Measurements from ENCODE around the gene GPR132. TPM values are rescaled to one million over a fixed set of nuclear protein-coding genes. Genes with fewer than 3 reads are reported as not detected.

GPR132 gene
- total and polyA plus RNA-seq, 9 of the 15 experiments (the other 6 are each of a cell fraction or from before 2014, with no cell fraction given): 0.01 to 1.1 (median 0.25) TPM; not detected in 1

DNA sequence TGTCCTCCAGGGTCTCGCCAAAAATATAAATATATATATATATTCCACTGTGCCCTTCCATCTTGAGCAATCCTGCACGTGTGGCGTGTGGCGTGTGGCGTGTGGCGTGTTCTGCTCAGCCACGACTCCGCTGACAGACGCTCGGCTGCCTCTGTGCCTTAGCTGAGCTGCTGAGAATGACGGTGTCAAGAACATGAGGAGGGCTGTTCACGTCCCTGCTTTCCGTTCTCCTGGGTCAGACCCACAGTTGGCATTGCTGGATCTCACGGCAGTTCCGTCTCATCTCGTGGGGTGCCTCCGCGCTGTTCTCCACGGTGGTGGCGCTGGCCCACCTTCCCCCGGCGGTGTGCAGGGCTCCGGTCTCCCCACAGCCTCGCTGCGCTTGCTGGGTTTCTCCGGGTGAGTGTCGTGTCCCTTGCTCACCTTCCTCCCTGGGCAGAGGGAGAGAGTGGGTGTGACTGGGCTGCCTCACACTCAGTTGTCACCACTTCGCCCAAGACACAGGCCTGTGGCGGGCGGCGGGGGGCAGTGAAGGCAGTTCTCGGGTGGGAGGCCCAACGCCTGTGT is 9.4 kb downstream of the GPR132 start (continued):
- no peak for TF ChIP-seq ZNF23 (CRISPR knock-in tag; IDR thresholded peaks at IDR 0.05)
- TF ChIP-seq NR1H2 (CRISPR knock-in tag; IDR thresholded peaks at IDR 0.05): no peak
- no peak for TF ChIP-seq HDGF (IDR thresholded peaks at IDR 0.05)
- no peak for TF ChIP-seq STAG1 (CRISPR knock-in tag; IDR thresholded peaks at IDR 0.05; ENCODE audit: borderline replicate concordance)

DNA sequence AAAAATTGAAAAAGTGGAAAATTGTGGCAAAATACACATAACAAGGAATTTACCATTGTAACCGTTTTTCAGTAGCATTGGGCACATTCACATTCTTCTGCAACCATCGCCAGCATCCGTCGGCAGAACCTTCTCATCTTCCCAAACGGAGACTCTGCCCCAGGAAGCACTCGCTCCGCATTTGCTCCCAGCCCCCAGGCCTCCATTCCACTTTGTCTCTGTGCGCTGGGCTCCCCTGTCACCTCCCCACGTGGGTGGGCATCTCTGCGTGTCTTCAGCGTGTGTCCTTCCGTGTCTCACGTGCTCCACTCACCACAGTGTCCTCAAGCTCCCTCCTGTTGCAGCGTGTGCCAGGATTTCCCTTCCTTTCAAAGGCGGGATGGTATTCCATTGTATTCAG is 9.9 kb downstream of the GPR132 start:
- CTCF ChIA-PET (ENCODE audit: low intra/inter-chr PET ratio): no interaction called here
- peaks cover 3 to 33% of the 10 kb centered on the region in 2 experiments; a peak in 3 of 5 replicates for H3K27me3 ChIP-seq (ENCODE audit: control insufficient read depth in 2 of 2, insufficient read depth in 2 of 2, low read length in 2 of 2)
- H3K4me3 ChIP-seq: no peak overlapping the region
- POLR2A ChIA-PET: interaction anchor here (1.3 kb wide), 1 partner anchor 32 kb away, joined by 3 read pairs; no protein-coding TSS in a partner anchor
- DNase-seq (ENCODE audit: extremely low read depth in 1 of 4, low spot score in 3 of 4) (no peak), FAIRE-seq (no peak), ATAC-seq (no peak)
- no TSS peak for BruUV-seq (replicated peaks)
- no peak overlapping the region for H3K9ac ChIP-seq (ENCODE audit: insufficient read depth in 1 of 2, low read depth in 2 of 2, low read length in 2 of 2)
- no peaks in the 10 kb centered on the region; the same call in 1 of the 2 replicates for H4K20me1 ChIP-seq (replicated peaks; ENCODE audit: control insufficient read depth, insufficient read depth, low read length)
- intact Hi-C loops (cut with micrococcal nuclease): no loop called here
- H3K27ac ChIP-seq (ENCODE audit: extremely low read depth, low read depth, low read length): no peak overlapping the region
- TF ChIP-seq TFAP4 (CRISPR knock-in tag; IDR thresholded peaks at IDR 0.05; ENCODE audit: borderline replicate concordance) (no peak), ZNF134 (CRISPR knock-in tag; conservative IDR thresholded peaks at IDR 0.05) (no peak), TCF3 (CRISPR knock-in tag; IDR thresholded peaks at IDR 0.05) (no peak), NCOA6 (IDR thresholded peaks at IDR 0.05) (no peak), RBM25 (IDR thresholded peaks at IDR 0.05; ENCODE audit: low read depth, low read length, severe bottlenecking) (no peak), MEIS2 (IDR thresholded peaks at IDR 0.05; ENCODE audit: partially characterized antibody) (no peak), PHF8 (IDR thresholded peaks at IDR 0.05; ENCODE audit: borderline replicate concordance, low read length) (no peak), ZNF184 (CRISPR knock-in tag; IDR thresholded peaks at IDR 0.05) (no peak), TAL1 (IDR thresholded peaks at IDR 0.05) (no peak), SNRNP70 (optimal IDR thresholded peaks at IDR 0.05; ENCODE audit: low read depth, low read length) (no peak), ZNF224 (CRISPR knock-in tag; IDR thresholded peaks at IDR 0.05) (no peak), PHB2 (IDR thresholded peaks at IDR 0.05; ENCODE audit: low read depth) (no peak), LCOR (CRISPR knock-in tag; IDR thresholded peaks at IDR 0.05) (no peak), MCM2 (IDR thresholded peaks at IDR 0.05; ENCODE audit: low read depth) (no peak), NFE2 (IDR thresholded peaks at IDR 0.05; ENCODE audit: low read depth) (no peak), TAF1 (IDR thresholded peaks at IDR 0.05; ENCODE audit: control insufficient read depth, extremely low read depth, insufficient read depth, low read length, severe bottlenecking) (no peak)
- TF ChIP-seq, protein P1, sequence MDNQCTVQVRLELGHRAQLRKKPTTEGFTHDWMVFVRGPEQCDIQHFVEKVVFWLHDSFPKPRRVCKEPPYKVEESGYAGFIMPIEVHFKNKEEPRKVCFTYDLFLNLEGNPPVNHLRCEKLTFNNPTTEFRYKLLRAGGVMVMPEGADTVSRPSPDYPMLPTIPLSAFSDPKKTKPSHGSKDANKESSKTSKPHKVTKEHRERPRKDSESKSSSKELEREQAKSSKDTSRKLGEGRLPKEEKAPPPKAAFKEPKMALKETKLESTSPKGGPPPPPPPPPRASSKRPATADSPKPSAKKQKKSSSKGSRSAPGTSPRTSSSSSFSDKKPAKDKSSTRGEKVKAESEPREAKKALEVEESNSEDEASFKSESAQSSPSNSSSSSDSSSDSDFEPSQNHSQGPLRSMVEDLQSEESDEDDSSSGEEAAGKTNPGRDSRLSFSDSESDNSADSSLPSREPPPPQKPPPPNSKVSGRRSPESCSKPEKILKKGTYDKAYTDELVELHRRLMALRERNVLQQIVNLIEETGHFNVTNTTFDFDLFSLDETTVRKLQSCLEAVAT (IDR thresholded peaks at IDR 0.05): no peak
- no peaks in the 10 kb centered on the region for H3K79me2 ChIP-seq (ENCODE audit: control insufficient read depth, insufficient read depth, low read length)
- H3K9me1 ChIP-seq (ENCODE audit: control insufficient read depth, insufficient read depth, low read length): no peaks in the 10 kb centered on the region
- no peak overlapping the region for H3K4me2 ChIP-seq (ENCODE audit: insufficient read depth, low read length)
- in situ Hi-C loops (cut with MboI): no loop called here
- H3K4me1 ChIP-seq (replicated peaks in 1 of 2; ENCODE audit: control insufficient read depth in 2 of 2, insufficient read depth in 2 of 2, low read length in 2 of 2): peaks cover 0 to 28% of the 10 kb centered on the region in 2 experiments; a peak in 2 of 5 replicates
- H3K36me3 ChIP-seq (ENCODE audit: control insufficient read depth, insufficient read depth, low read length): no peaks in the 10 kb centered on the region
- WGBS (ENCODE audit: insufficient coverage, low coverage, missing lambda C conversion rate): 24% methylated on average over 5 of the region's 15 CpGs
- H3K9me3 ChIP-seq (replicated peaks; ENCODE audit: control insufficient read depth, insufficient read depth, low read depth, low read length): no peaks in the 10 kb centered on the region
- no peak overlapping the region for H2AFZ ChIP-seq (ENCODE audit: low read depth, low read length)

All from K562 (cell line).